Head of caudate nucleus (tissue), 42 donors: ENCODE data around the gene FADD.
A peak's percentile ranks its signal among the peaks of the same experiment; 100 is the strongest.
"Not testable (repeated sequence)": the region's sequence is repeated elsewhere in the genome, so short reads cannot be mapped to it uniquely, and the experiment has no call there.

ENCODE experiments used
- DNase-seq, 42 donors: peaks; one replicate each; pipeline versions ENCODE4 v3.0.0 to v3.0.0-alpha.2; 2020 to 2021; ENCODE audit warnings: mixed read lengths in 7 of 42
- intact Hi-C: fragments of 100-400 bp; cut with DNase I; formaldehyde crosslinking; loops from one replicate; pipeline ENCODE4 v1.15.0; 2022

Gene FADD

GRCh38 chr11:70201047-70201446 lies 2.0 kb upstream of the FADD start:
- intact Hi-C loops = loop anchor here (10.0 kb wide), 1 partner anchor 74 kb away; the partner anchor contains the start of gene PPFIA1
- not testable (repeated sequence) for DNase-seq

- intact Hi-C loops = loop anchor here (10.0 kb wide), 1 partner anchor 73 kb away; the partner anchor contains the start of gene PPFIA1
- peak in 3 of 42 donors; percentile 8 to 34 (median 15) for DNase-seq
Measured at GRCh38 chr11:70201882-70202861, 924 bp upstream of the FADD start.

- intact Hi-C loops = loop anchor here (10.0 kb wide), 1 partner anchor 71 kb away; the partner anchor contains the start of gene PPFIA1
- peak in 41 of 42 donors; percentile 21 to 89 (median 60) for DNase-seq
Measured at GRCh38 chr11:70203751-70204465, 812 bp downstream of the FADD start.

DNA sequence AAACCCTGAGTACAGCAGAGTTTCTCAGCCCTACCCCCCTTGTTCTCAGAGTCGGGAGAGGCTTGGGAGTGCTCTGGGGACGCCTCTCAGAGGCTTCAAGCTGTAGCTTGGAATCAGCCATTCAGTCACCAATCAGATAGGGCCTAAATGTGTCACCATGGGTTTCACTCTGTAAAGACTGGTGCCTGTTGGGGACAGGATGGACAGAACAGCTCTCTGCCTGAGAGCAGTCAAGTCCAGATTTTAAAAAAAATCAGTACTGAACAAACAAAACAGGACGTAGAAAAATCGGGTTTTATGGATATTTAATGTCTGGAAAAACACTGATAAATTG lies 1.3 kb downstream of the FADD start:
- intact Hi-C loops = loop anchor here (10.0 kb wide), 1 partner anchor 70 kb away; the partner anchor contains the start of gene PPFIA1
- DNase-seq = no peak

- no peak for DNase-seq
Measured at GRCh38 chr11:70205049-70205725, 2.1 kb downstream of the FADD start.

DNA sequence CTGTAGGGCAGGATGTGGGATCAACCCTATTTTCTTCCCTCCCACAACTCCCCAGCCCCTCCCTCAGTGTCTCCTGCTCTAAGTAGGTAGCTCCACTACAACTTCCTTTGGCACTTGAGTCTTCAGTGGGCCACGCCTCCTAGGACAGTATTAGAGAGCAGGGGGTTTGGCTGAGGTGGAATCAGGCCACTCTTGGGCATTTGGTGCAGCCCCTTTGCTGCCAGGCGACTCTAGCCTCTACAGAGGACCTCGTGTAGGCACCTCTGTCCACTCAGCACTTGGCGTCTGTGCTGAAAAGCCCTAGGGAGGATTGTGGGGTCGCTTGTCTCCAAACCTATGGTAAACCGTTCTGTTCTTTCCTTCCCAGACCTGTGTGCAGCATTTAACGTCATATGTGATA lies 2.7 kb downstream of the FADD start:
- DNase-seq = peak in 1 of 42 donors; percentile 5
- intact Hi-C loops = loop anchor here (10.0 kb wide), 1 partner anchor 69 kb away; the partner anchor contains the start of gene PPFIA1

More at GRCh38 chr11:70205049-70205725, 2.1 kb downstream of the FADD start:
- intact Hi-C loops = loop anchor here (10.0 kb wide), 1 partner anchor 70 kb away; the partner anchor contains the start of gene PPFIA1

DNA sequence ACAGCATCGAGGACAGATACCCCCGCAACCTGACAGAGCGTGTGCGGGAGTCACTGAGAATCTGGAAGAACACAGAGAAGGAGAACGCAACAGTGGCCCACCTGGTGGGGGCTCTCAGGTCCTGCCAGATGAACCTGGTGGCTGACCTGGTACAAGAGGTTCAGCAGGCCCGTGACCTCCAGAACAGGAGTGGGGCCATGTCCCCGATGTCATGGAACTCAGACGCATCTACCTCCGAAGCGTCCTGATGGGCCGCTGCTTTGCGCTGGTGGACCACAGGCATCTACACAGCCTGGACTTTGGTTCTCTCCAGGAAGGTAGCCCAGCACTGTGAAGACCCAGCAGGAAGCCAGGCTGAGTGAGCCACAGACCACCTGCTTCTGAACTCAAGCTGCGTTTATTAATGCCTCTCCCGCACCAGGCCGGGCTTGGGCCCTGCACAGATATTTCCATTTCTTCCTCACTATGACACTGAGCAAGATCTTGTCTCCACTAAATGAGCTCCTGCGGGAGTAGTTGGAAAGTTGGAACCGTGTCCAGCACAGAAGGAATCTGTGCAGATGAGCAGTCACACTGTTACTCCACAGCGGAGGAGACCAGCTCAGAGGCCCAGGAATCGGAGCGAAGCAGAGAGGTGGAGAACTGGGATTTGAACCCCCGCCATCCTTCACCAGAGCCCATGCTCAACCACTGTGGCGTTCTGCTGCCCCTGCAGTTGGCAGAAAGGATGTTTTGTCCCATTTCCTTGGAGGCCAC lies 3.3 kb downstream of the FADD start:
- intact Hi-C loops = loop anchor here (10.0 kb wide), 1 partner anchor 68 kb away; the partner anchor contains the start of gene PPFIA1
- DNase-seq = peak in 1 of 42 donors; percentile 14

DNA sequence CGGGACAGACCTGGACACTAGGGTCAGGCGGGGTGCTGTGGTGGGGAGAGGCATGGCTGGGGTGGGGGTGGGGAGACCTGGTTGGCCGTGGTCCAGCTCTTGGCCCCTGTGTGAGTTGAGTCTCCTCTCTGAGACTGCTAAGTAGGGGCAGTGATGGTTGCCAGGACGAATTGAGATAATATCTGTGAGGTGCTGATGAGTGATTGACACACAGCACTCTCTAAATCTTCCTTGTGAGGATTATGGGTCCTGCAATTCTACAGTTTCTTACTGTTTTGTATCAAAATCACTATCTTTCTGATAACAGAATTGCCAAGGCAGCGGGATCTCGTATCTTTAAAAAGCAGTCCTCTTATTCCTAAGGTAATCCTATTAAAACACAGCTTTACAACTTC lies 3.9 kb downstream of the FADD start:
- DNase-seq = no peak
- intact Hi-C loops = loop anchor here (10.0 kb wide), 1 partner anchor 68 kb away; the partner anchor contains the start of gene PPFIA1

DNA sequence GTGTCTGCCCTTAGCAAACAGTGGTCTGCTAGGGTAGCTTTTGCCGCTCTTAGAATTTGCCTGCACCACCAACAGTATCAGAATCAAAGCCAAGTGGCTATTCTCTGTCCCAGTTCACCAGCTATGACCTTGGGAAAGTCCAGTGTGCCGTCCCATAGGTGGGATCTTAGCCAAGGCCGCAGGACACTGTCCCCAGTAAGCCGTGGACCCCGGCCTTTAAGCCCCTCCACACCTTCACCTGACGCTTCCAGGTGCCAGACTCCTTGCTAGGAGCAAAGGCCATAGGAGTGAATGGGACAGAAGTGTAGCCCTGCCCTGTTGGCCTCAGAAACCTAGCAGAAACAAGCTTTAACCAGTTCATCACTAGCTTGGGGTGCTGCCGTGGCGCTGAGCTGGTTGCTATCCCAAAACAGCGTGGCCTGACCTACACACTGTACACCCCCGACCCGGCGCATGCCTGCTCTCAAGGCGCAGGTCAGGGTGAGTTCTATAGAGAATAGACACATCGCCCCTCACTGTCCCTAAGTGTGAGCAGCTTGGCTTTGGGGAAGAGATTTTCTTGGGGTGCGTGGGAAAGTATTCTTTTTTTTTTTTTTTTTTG lies 4.5 kb downstream of the FADD start:
- intact Hi-C loops = loop anchor here (10.0 kb wide), 1 partner anchor 67 kb away; the partner anchor contains the start of gene PPFIA1
- DNase-seq = peak in 2 of 42 donors; percentile 13 to 26

DNA sequence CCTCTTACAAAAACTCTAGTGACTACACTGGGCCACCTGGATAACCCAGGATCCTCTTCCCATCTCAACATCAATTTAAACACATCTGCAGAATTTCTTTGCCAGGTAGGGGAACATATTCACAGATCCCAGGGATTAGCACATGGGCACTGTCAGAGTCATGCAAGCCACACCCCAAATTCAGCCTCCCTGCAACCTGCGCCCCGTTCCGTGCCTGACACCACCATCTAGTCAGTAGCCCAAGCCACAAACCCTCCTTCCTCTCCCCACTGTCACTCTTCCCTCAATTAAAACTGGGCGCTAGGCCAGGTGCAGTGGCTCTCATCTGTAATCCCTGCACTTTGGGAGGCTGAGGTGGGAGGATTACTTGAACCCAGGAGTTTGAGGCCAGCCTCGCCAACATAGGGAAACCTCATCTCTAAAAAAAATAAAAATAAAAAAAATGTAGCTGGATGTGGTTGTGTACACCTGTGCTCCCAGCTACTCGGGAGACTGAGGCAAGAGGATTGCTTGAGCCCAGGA lies 6.4 kb downstream of the FADD start:
- intact Hi-C loops = loop anchor here (10.0 kb wide), 1 partner anchor 65 kb away; the partner anchor contains the start of gene PPFIA1
- DNase-seq = no peak

DNA sequence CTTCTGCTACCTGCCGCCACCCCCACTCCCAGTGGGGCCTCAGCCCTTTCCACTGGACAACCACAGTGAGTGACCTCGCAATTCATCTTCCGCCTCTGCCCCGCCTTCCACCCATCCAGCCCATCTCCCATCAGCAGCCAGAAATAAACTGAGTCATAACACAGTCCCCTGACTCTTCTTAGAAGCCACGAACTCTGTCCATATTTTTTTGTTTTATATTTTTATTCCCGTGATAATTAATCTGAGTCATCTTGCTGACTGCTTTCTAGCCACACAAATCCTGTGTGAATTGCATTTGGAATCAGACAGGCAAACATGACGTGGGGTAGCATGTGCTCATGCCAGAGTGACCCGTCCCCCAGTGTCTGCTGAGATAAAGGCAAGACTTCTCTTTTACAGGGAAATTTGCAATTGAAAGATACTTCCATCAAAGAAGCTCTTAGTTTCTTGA lies 7.0 kb downstream of the FADD start:
- peak in 1 of 42 donors; percentile 15 for DNase-seq
- intact Hi-C loops = no loop called here

GRCh38 chr11:70210530-70210929 lies 7.4 kb downstream of the FADD start:
- peak in 1 of 42 donors; percentile 2 for DNase-seq
- intact Hi-C loops = no loop called here

GRCh38 chr11:70212227-70212811 lies 9.2 kb downstream of the FADD start:
- DNase-seq = peak in 1 of 42 donors; percentile 11
- intact Hi-C loops = no loop called here

GRCh38 chr11:70217388-70217787 lies 14.3 kb downstream of the FADD start:
- DNase-seq, intact Hi-C loops: not testable (repeated sequence)

- intact Hi-C loops = not testable (repeated sequence)
- peak in 1 of 42 donors; percentile 1 for DNase-seq
Measured at GRCh38 chr11:70218076-70218475, 15.0 kb downstream of the FADD start.

- intact Hi-C loops = no loop called here
- no peak for DNase-seq
Measured at GRCh38 chr11:70220136-70220535, 17.0 kb downstream of the FADD start.

DNA sequence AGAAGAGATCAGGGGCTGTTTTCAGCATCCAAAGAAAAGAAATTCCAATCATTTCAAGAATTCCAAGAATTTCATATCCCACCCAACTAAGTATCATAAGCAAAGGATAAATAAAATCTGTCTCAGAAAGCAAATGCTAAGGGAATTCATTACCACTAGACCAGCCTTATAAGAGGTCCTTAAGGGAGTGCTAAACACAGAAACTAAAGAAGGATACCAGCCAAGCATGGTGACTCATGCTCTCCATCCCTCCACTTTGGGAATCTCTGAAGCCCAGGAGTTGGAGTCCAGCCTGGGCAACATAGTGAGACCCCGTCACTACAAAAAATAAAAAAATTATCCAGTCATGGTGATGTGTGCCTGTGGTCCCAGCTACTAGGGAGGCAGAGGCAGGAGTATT lies 17.8 kb downstream of the FADD start:
- DNase-seq = no peak
- intact Hi-C loops = no loop called here
